ENCODE measurements around the gene CLSTN1.

- no peak for TF ChIP-seq CTCF (IDR thresholded peaks at IDR 0.05 in 8 of 11, conservative IDR thresholded peaks at IDR 0.05 in 3 of 11)
- TF ChIP-seq POLR2A (IDR thresholded peaks at IDR 0.05) = no peak
- no peak for TF ChIP-seq POLR2AphosphoS5 (IDR thresholded peaks at IDR 0.05)
Measured at GRCh38 chr1:9844756-9845155, 21.0 kb upstream of the CLSTN1 start.

Data from spleen (tissue), 7 donors.